Effector CD4-positive, alpha-beta T cell (primary cell): ENCODE measurements around the gene AHCYL1.
"Not testable (repeated sequence)": the region's sequence is repeated elsewhere in the genome, so short reads cannot be mapped to it uniquely, and the experiment has no call there.

Source experiments
- DNase-seq: peaks from one replicate; pipeline ENCODE4 v3.0.0-alpha.2; 2020
- total RNA-seq: gene quantifications from one replicate; lab custom pipeline; 2026; lab: John Stamatoyannopoulos, UW

The AHCYL1 gene
- 39.2 reads per million, percentile 63 among the genes with 10 or more reads in this experiment for total RNA-seq

GRCh38 chr1:109984456-109985246, at the start of gene AHCYL1:
Gene AHCYL1, plus strand, starts transcription at chr1:109984765. Its CDS starts 288 bp downstream, at chr1:109985053.
- DNase-seq, result peak; percentile 99

GRCh38 chr1:109935451-109935900, 49.1 kb upstream of the AHCYL1 start:
- no peak for DNase-seq

- DNase-seq, result no peak
Measured at GRCh38 chr1:109937738-109938137, 46.8 kb upstream of the AHCYL1 start.

- DNase-seq, result no peak
Measured at GRCh38 chr1:109938556-109938955, 46.0 kb upstream of the AHCYL1 start.

- DNase-seq, result no peak
Measured at GRCh38 chr1:109942434-109942833, 42.1 kb upstream of the AHCYL1 start.

- DNase-seq, result no peak
Measured at GRCh38 chr1:109944541-109944940, 40.0 kb upstream of the AHCYL1 start.

GRCh38 chr1:109946511-109946910, 38.1 kb upstream of the AHCYL1 start:
- no peak for DNase-seq

- no peak for DNase-seq
Measured at GRCh38 chr1:109947582-109948284, 36.8 kb upstream of the AHCYL1 start.

GRCh38 chr1:109948285-109948630, 36.3 kb upstream of the AHCYL1 start:
- no peak for DNase-seq

- DNase-seq, result no peak
Measured at GRCh38 chr1:109950038-109950437, 34.5 kb upstream of the AHCYL1 start.

GRCh38 chr1:109950509-109950908, 34.1 kb upstream of the AHCYL1 start:
- DNase-seq, result no peak

- not testable (repeated sequence) for DNase-seq
Measured at GRCh38 chr1:109951501-109951900, 33.1 kb upstream of the AHCYL1 start.

GRCh38 chr1:109954041-109954512, 30.5 kb upstream of the AHCYL1 start:
- DNase-seq, result no peak

- DNase-seq, result no peak
Measured at GRCh38 chr1:109959632-109959973, 25.0 kb upstream of the AHCYL1 start.

- DNase-seq, result no peak
Measured at GRCh38 chr1:109959974-109960744, 24.4 kb upstream of the AHCYL1 start.

GRCh38 chr1:109960745-109961094, 23.8 kb upstream of the AHCYL1 start:
- no peak for DNase-seq

GRCh38 chr1:109963864-109964263, 20.7 kb upstream of the AHCYL1 start:
- DNase-seq, result no peak

- no peak for DNase-seq
Measured at GRCh38 chr1:109969146-109969829, 15.3 kb upstream of the AHCYL1 start.

GRCh38 chr1:109969907-109970306, 14.7 kb upstream of the AHCYL1 start:
- no peak for DNase-seq

GRCh38 chr1:109971559-109971958, 13.0 kb upstream of the AHCYL1 start:
- no peak for DNase-seq

- no peak for DNase-seq
Measured at GRCh38 chr1:109974191-109974590, 10.4 kb upstream of the AHCYL1 start.

- DNase-seq, result no peak
Measured at GRCh38 chr1:109975718-109976117, 8.8 kb upstream of the AHCYL1 start.

GRCh38 chr1:109976762-109977161, 7.8 kb upstream of the AHCYL1 start:
- no peak for DNase-seq
